Osteocyte (in vitro differentiated cells): ENCODE results near the gene SMC1B. TPM values are rescaled to one million over a fixed set of nuclear protein-coding genes. Genes with fewer than 3 reads are reported as not detected.
"Not testable (repeated sequence)": the region's sequence is repeated elsewhere in the genome, so short reads cannot be mapped to it uniquely, and the experiment has no call there.

Experiments
- DNase-seq: peaks from one replicate; pipeline ENCODE4 v3.0.0; 2021; ENCODE audit warnings: mixed read lengths; ENCODE audit not compliant: unreplicated experiment; ENCODE audit errors: extremely low spot score
- H3K27ac Mint-ChIP-seq: one replicate; pipeline ENCODE4 v1.8.0; 2021; ENCODE audit warnings: mild to moderate bottlenecking, mixed read lengths; ENCODE audit not compliant: unreplicated experiment
- H3K27me3 Mint-ChIP-seq: one replicate; pipeline ENCODE4 v1.8.0; 2021; ENCODE audit warnings: mixed read lengths; ENCODE audit not compliant: unreplicated experiment
- H3K36me3 Mint-ChIP-seq: one replicate; pipeline ENCODE4 v1.8.0; 2021; ENCODE audit warnings: mixed read lengths; ENCODE audit not compliant: unreplicated experiment
- H3K4me1 Mint-ChIP-seq: one replicate; pipeline ENCODE4 v1.8.0; 2021; ENCODE audit warnings: mixed read lengths; ENCODE audit not compliant: unreplicated experiment
- H3K4me3 Mint-ChIP-seq: one replicate; pipeline ENCODE4 v1.8.0; 2021; ENCODE audit warnings: mild to moderate bottlenecking, moderate library complexity, mixed read lengths; ENCODE audit not compliant: unreplicated experiment
- H3K9me3 Mint-ChIP-seq: one replicate; pipeline ENCODE4 v1.8.0; 2021; ENCODE audit warnings: mixed read lengths; ENCODE audit not compliant: unreplicated experiment
- total RNA-seq: library from RNA; stranded (reverse); gene quantifications from 2 replicates; pipeline ENCODE4 v1.2.1, GENCODE V29; 2021
- TF ChIP-seq, protein P1 (sequence below): fragments of 200-600 bp; sonication (generic); IDR thresholded peaks from 2 replicates; pipeline ENCODE4 v1.5.0; 2021; ENCODE audit warnings: antibody characterized with exemption, mild to moderate bottlenecking, moderate library complexity

The SMC1B gene
- total RNA-seq, 1 donor from 2014 or later, result not detected

DNA sequence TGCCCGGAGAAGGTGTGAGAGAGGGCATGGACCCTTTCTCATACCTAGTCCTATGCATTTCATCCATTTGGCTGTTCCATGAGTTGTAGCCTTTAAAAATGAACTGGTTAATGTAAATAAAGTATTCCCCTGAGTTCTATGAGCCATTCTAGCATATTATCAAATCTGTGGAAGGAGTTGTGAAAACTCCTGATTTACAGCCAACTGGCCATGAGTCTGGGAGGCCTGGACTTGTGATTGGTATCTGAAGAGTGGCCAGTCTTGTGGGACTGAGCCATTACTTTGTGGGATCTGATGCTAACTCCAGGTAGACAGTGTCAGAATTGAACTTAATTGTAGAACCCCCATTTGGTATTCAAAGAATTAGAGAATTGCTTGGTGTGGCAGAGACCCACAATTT, 55.3 kb downstream of the SMC1B start:
- H3K4me1 Mint-ChIP-seq, result no peaks in the 10 kb centered on the region
- no peak overlapping the region for H3K27ac Mint-ChIP-seq
- H3K36me3 Mint-ChIP-seq, result no peaks in the 10 kb centered on the region
- H3K27me3 Mint-ChIP-seq, result peaks cover 43% of the 10 kb centered on the region
- no peak for DNase-seq
- TF ChIP-seq, protein P1, sequence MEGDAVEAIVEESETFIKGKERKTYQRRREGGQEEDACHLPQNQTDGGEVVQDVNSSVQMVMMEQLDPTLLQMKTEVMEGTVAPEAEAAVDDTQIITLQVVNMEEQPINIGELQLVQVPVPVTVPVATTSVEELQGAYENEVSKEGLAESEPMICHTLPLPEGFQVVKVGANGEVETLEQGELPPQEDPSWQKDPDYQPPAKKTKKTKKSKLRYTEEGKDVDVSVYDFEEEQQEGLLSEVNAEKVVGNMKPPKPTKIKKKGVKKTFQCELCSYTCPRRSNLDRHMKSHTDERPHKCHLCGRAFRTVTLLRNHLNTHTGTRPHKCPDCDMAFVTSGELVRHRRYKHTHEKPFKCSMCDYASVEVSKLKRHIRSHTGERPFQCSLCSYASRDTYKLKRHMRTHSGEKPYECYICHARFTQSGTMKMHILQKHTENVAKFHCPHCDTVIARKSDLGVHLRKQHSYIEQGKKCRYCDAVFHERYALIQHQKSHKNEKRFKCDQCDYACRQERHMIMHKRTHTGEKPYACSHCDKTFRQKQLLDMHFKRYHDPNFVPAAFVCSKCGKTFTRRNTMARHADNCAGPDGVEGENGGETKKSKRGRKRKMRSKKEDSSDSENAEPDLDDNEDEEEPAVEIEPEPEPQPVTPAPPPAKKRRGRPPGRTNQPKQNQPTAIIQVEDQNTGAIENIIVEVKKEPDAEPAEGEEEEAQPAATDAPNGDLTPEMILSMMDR, result no peak
- H3K4me3 Mint-ChIP-seq, result no peak overlapping the region
- H3K9me3 Mint-ChIP-seq, result no peaks in the 10 kb centered on the region

DNA sequence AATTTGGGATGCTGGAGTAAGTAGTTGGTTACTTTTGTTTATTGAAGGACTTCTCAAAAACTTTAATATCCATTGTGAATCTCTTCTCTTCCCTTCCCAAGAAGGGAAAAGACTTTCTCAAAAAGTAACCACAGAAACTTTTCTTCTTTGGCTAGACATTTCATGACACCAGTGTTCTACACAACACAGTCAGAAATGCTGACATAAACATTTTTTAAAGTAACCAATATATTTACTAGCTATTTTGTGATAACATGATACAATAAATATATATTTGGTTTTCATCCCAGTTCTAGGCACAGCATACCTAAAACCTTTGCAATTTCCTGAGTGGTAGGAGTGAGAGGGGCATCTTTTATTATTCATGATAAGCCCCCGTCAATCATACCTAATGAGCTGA, 55.9 kb downstream of the SMC1B start:
- no peaks in the 10 kb centered on the region for H3K9me3 Mint-ChIP-seq
- H3K27me3 Mint-ChIP-seq, result peaks cover 38% of the 10 kb centered on the region
- H3K4me1 Mint-ChIP-seq, result no peaks in the 10 kb centered on the region
- DNase-seq, result no peak
- TF ChIP-seq, protein P1, result no peak
- H3K4me3 Mint-ChIP-seq, result no peak overlapping the region
- no peaks in the 10 kb centered on the region for H3K36me3 Mint-ChIP-seq
- H3K27ac Mint-ChIP-seq, result no peak overlapping the region

DNA sequence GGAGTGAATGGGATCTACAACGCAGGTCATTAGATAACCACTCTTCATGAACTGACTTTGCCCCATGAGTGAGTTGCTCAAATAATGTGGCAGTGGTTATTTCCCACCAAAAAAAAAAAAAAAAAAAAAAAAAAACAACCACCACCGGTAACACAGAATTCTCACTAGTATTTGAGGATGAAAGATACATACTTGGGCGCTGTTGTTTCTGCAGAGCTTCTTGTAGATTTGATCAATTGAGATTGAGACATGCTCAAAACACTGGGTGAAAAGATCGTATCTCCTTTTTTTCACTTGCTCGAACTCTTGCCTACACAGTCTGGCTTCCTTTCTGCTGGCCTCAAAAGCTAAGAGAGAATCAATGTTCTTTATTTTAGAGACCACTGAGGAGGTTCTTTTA, 59.6 kb downstream of the SMC1B start:
- TF ChIP-seq, protein P1, result no peak
- Mint-ChIP-seq H3K27ac (no peak overlapping the region), H3K9me3 (no peaks in the 10 kb centered on the region), H3K36me3 (no peaks in the 10 kb centered on the region), H3K4me1 (no peaks in the 10 kb centered on the region), H3K4me3 (no peak overlapping the region), H3K27me3 (peaks cover 9% of the 10 kb centered on the region)
- no peak for DNase-seq

DNA sequence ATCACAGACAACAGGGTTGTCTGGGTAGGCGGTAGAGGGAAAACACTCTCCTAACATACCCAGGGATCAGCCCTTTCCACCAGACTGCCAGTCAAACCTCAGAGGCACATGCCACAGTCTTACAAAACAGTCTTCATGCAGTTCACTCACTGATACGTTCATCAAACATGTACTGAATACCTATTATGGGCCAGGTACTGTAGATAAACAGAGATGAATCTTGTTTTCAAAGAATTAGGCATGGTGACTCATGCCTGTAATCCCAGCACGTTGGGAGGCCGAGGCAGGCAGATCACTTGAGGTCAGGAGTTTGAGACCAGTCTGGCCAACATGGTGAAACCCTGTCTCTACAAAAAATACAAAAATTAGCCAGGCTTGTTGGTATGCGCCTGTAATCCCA, 60.6 kb downstream of the SMC1B start:
- H3K27ac Mint-ChIP-seq, H3K9me3 Mint-ChIP-seq, DNase-seq, H3K4me3 Mint-ChIP-seq, H3K27me3 Mint-ChIP-seq, H3K4me1 Mint-ChIP-seq, H3K36me3 Mint-ChIP-seq: not testable (repeated sequence)

DNA sequence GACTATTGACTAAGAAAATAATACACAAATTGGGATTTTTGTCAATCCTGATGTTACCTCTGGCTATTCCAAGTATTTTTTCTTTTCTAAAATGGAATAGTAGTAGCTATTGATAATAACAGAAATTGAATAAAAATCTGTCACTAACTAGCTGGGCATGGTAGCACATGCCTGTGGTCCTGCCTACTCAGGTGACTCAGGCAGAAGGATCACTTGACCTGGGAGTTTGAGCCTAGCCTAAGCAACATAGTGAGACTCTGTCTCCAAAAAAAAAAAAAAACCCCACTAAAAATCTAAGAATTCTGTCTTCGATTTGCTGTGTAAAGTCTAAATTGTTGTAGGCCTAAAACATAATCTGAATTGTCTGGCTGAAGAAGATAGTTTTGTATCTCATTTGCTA, 61.4 kb downstream of the SMC1B start:
- no peak overlapping the region for H3K27ac Mint-ChIP-seq
- TF ChIP-seq, protein P1, result no peak
- DNase-seq, result no peak
- no peaks in the 10 kb centered on the region for H3K9me3 Mint-ChIP-seq
- H3K36me3 Mint-ChIP-seq, result no peaks in the 10 kb centered on the region
- H3K4me1 Mint-ChIP-seq, result no peaks in the 10 kb centered on the region
- no peak overlapping the region for H3K4me3 Mint-ChIP-seq
- H3K27me3 Mint-ChIP-seq, result no peaks in the 10 kb centered on the region

DNA sequence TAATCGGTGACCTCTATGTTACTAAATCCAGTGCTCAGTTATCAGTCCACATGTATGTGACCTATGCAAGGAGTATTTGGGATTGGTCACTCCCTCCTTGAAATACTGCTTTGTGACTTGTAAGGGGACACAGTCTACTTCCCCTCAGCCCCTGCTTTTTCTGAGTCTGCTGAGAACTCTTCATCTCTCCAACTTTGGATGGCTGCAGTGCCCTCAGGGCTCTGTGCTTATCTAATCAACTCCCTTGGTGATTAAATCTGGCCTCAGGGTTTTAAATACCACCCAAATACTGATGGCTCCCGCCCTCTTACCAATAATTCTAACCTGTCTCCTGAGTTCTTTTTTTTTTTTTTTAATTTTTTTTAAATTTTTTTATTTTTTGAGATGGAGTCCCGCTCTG, 63.5 kb downstream of the SMC1B start:
- TF ChIP-seq, protein P1, result no peak
- no peak overlapping the region for H3K27ac Mint-ChIP-seq
- H3K36me3 Mint-ChIP-seq, result peaks cover 12% of the 10 kb centered on the region
- H3K4me3 Mint-ChIP-seq, result no peak overlapping the region
- H3K4me1 Mint-ChIP-seq, result no peaks in the 10 kb centered on the region
- H3K9me3 Mint-ChIP-seq, result no peaks in the 10 kb centered on the region
- no peak for DNase-seq
- H3K27me3 Mint-ChIP-seq, result no peaks in the 10 kb centered on the region
